EH (cell line): Measurements from ENCODE around the gene ATG4A.

Source experiments
- DNase-seq: peaks from one replicate; pipeline ENCODE4 v3.0.0-alpha.2; 2015; ENCODE audit warnings: low read depth

ATG4A gene

DNA sequence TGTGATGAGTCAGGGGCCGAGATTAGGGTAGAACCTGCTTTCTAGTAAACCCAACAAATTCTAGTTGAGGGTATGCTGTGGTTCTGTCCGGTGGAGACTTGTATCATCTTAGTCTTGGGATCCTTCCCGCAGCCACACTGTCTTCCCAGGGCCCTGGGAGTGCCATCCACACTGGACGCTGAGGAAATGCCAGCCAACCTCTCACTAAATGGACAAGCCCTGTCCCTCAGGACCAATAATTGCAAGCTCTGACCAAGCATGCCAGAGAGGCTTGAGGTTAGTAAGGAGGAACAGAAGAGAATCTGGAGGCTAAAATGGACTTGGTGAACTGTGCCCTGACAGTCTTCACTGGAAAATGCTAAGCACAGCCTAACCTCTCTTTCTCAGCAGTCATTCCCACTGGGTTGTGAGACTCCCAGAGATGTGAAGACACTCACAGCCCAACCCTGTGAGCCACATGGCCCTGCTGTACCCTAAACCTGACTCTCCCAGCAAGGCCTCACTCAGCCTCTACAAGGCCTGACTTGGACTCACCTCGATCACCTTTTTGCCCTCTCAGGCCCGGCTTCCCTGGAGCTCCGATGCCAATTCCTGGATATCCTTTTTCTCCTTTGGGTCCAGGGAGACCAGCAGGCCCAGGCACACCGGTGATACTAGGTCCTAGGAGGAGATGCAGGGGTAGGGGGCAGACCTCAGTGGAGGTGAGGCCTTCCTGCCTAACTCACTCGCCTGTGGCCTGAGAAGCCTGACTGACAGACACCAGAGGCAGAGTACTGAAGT lies 77.6 kb downstream of the ATG4A start:
- DNase-seq = no peak

DNA sequence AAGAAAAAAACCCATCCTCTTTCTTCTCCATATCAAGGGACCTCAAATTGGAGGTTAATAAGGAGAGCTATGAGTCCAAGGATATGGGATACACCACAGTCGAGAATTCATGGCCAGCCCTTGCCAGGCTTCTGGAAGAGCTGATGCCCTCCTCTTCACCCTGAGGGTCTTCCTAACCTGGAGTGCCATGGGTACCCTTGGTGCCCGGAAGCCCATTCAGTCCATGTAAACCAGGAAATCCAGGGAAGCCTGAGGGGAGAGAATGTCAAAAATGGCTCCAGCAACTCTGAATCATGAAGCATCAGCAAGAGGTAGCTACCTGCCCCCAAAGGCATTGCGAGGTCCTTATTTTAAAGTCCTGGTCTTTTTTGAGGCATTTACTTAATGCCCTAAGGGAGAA lies 78.2 kb downstream of the ATG4A start:
- DNase-seq = no peak

DNA sequence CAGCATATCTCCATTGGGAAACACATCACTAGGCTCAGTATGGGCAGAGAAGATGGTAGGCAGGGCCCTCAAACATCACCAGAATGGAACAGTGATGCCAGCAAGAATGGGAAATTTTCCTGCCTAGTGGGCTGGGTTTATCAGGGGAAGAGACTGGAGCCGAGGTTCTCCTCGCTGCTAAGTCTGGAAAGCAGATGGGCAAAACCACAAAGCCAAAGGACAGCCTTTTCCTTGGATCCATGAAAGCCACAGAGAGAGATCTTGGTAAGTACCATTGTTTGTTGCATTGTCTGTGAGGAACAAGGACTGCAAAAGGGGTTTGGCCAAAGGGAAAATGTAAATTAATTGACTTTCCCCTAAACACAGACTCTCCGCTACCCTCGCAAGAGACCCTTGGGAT lies 80.1 kb downstream of the ATG4A start:
- no peak for DNase-seq

DNA sequence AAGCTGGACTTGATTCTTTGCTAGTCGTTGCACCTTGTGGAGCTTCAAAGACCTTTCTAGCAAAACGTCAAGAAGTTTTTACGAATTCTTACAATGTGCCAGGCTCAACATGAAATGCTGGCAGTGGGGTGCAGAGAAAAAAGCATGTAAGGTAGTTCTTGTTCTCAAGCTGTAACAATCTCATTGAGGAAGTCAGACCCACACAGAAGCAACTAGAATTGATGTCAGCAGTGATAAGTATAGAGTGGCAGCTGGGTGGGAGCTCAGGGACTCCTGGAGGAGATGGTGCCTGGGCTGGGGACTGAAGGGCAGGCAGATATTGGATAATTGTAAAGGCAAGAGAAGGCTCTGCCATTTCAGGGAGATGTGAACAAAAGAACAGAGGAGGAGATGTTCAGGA lies 82.3 kb downstream of the ATG4A start:
- no peak for DNase-seq

DNA sequence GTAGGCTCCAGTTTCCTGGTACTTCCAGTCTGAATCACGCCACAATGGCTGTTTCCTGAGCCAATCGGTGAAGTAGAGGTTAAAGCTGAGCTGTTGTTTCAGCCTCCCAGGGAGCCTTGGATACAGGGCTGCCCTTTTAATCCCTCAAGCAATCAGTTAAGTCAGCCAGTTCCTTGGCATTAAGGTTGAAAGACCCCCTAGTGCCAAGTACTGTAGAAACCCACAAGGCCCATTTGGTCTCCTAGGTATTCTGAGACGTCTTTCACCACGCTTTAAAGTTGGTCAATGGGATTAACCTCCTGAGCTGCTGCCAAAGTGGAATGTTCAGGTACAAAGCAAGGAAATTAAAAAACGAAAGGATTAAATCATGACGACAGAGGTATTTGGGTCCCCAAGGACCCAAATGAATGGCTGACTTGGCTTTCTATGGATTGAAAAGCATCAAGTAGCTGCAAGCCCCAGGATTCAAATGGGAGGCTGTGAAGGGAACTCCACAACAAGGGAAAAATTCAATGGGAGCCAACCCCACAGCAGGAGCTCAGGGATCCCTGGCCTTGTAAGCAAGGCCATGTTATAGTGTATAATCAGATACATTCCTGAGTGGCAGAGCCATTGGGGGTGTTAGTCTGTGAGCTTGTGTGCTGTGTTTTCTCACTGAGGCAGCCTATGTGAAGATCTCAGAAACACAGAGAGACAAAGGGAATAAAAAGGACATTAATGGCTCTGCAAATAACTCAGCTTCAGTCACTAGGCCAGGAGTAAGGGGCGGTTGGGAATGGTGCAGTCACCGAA lies 86.0 kb downstream of the ATG4A start:
- DNase-seq = peak; percentile 1

DNA sequence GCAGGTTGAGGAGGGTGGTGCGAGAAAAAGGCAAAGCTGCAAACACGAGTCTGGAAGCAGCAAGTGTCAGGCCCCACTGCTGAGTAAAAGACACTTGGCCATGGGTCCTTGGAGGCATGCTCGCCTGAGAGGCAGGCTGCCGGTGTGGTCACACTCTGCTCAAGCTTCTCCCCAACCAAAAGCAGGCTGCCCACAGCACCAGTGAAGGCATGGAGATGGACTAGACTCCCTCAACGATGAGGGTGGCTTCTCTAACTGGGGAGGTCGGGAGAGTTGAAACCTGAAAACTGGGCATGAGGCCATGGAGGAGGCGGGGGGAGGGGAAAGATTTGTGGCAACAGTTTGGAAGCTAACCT lies 86.5 kb downstream of the ATG4A start:
- no peak for DNase-seq

DNA sequence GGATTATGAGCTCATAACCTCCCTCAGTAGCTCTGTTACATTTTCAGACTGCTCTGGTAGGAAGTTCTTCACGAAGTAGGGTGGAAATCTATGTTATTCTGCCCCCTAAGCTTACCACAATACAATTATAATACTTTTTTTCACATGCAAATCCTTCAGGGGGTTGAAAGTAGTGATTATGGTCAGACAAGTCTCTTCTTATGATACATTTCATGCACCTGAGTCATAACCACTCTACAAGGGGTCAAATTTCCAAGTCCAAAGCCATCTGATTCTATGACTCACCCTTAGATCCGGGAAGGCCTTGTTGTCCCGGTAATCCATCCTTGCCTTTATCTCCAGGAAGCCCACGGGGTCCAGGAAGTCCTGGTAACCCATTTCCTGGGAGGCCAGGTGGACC lies 95.2 kb downstream of the ATG4A start:
- peak; percentile 77 for DNase-seq

DNA sequence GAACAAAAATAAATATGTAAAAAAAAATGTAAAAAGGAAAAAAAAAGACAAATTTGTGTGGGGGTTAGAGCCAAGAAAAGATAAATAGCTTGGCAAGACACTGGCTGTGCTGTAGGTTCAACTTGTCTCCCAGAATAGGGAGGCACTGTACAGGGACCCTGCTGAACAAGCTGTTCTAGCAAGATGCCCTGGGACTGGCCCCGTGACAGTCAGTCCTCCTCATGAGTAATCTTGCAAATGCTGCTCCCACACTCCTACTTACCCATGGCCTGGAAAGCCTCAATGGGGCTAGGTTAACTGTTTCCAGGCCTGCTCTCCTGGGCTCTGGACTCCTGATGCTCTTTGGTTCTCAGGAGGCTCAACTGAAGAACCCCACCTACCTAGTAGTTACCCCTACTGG lies 106.8 kb downstream of the ATG4A start:
- DNase-seq = no peak

DNA sequence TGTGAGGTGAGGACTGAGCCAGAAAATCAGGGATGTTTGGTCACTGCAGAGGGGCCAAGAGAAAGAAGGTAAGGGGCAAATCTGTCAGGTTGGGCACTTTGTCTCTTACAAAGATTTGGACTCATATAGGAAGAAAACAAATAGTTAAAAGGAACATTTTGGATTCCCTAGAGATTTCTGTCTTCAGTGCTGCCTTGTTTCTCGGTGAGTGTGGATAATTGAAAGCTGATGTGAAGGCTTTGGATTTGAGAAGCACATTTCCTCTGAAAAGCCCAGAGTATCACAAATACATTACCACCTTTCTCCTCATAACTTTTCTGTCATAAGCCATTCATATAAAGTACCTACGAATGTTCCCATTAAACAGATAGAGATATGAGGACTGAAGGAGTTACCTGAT lies 107.5 kb downstream of the ATG4A start:
- DNase-seq = no peak

DNA sequence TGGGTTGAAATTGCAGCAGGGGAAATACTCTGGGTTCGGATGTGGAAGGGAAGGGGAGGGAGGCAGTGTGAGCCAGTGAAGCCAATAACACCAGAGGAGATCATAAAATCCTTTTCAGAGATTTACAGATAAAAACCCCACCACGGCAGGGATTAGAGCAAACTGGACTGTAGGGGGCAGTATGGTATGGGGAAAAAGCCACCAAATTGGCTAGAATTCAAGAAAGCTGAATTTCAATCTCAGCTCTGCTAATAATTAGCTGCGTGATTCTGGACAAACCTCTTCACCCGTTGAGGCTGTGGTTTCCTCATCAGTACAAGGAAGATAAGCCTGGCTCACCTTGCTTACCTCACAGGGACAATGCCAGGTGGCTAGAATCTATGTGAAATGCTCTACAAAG lies 108.1 kb downstream of the ATG4A start:
- peak; percentile 30 for DNase-seq

DNA sequence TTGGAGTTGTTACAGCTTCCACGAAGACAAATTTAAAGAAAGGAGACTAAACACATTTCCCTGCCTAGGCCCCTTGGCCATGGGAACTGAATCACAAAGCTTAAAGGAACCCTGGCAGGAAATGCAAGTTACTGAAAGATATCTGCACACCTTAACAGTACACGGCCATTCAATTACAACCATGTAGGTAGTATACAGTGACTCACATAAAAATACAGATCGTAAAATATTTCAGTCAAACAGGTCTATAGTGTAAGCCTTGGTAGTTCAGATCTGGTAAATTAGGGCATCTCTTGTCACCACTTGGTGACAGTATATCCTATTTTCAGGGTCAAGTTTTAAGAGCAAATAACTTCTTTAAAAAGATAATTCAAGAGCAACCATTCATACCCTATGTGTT lies 112.0 kb downstream of the ATG4A start:
- DNase-seq = no peak
